IPS-NIHi7 (cell line): ENCODE measurements around the gene AK4.

Source experiments
- DNase-seq: peaks from one replicate; pipeline ENCODE4 v3.0.0; 2012; ENCODE audit warnings: mixed read lengths; ENCODE audit errors: extremely low spot score

AK4 gene

GRCh38 chr1:65176591-65176990 lies 28.6 kb downstream of the AK4 start:
- DNase-seq = no peak

- DNase-seq = peak; percentile 33
Measured at GRCh38 chr1:65177457-65177856, 29.5 kb downstream of the AK4 start.

GRCh38 chr1:65178235-65178634 lies 30.2 kb downstream of the AK4 start:
- DNase-seq = no peak

- DNase-seq = no peak
Measured at GRCh38 chr1:65179148-65179547, 31.1 kb downstream of the AK4 start.

- DNase-seq = no peak
Measured at GRCh38 chr1:65180977-65181376, 33.0 kb downstream of the AK4 start.

DNA sequence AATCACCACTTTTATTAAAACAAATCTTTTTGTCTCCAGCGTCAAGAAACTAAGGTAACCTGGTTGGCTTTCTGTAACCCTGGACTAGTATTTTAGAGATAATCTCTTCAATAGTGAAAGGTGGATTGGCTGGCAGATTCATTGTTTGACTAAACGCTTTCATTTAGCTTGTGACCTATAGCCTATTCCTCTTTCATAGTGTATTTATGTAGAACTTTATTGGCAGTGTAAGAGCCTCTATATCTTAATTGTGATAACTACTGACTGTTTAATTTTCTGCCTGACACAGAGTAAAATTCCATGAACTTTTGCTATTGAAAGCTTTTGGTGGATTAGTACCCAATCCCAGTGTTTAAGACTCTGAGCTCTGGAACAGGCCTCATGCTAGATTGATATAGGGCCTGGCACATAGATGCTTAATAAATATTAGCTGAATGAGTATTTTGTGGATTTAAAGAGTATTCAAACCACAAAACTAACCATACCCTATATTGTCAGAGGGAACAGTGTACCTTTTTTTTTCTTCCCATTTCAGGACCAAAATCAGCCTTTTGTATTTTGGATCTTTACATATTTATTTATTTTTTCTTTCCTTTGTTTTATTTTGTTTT lies 34.8 kb downstream of the AK4 start:
- DNase-seq = no peak

DNA sequence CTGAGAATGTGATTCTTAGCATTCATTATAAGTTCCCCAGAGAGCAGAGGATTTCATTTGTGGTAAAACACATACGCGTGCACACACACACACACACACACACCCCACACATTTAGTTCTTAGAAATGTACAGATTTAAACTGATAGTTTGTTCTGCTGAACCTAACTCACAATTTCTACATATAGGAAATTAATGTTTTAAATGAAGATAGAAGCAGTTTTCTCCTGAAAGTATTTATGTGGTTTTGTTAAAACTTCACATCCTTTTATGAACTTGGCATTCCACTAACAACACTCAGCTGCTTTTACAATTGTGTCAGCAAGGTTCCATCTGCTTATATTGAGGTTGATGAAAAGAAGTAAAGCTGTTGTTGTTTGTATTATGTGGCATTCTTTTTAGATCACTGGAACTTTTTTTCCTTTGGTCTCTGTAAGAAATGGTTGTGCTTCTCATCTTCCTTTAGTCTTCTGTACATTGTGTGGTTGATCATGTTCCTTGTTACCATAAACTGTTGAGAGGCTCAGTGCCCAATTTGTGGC lies 41.6 kb downstream of the AK4 start:
- no peak for DNase-seq

- DNase-seq = no peak
Measured at GRCh38 chr1:65190229-65190628, 42.2 kb downstream of the AK4 start.

DNA sequence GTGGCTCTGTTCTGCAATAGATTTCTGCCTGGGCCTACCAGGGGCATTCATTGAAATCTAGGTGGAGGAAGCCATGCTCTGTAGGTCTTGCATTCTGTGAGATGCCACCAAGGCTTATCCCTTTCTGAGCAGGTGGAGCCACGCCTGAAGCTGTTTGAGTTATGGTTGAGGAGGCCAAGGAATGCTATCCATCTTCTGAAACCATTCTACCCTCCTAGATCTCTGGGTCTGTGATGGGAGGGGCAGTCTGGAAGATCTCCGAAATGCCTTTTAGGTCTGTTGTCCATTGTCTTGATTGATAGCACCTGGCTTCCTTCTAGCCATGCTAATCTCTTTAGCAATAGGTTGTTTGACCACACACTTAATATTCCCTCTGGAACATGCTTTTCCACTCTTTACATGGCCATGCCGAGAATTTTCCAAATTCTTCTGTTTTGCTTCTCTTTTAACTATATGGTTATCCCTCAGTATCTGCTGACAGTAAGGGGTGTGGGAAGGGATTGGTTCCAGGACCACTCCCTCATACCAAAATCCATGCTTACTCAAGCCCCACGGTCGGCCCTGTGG lies 45.2 kb downstream of the AK4 start:
- DNase-seq = no peak

DNA sequence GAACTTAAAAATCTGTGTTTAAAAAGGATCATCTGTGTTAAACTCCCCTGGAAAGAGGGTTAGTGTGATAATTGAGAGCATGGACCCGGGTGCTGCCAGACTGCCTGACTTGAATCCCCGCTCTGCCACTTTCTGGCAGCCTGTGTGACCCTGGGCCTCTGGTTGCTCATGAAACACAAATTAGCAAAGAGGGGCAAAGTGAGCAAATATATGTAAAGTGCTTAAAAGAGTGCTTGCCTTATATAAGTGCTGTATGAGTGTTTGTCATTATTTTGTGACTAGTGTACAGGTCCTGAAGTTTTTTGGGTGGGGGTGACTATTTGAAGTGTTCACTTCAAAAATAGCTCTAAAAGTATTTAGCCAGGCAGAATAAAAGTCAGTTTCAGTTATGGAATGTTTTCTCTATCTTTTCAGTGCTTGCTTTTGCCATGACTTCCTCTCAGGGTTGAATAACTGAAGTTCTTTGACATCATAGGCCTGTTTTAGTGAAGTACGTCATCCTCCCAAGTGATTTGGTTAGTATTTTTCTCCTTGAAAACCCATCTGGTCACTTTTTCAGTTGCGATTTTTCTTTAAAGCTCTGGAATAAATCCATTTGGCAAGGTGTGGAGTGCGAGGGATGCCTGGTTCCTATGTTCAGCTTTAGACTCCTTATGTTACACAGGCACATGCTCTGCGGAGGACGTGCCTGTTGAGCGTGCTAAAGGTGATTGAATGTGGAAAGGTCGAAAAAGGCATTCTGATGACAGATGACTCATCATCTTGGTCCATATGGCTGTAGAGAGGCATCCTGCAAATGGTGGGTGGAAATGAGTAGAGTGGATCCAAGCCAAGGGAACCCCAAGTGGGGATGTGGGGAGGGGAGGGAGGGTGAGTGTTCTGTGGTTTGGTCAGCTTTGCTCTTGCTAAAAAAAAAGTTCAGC lies 47.8 kb downstream of the AK4 start:
- no peak for DNase-seq

- DNase-seq = no peak
Measured at GRCh38 chr1:65196926-65197325, 48.9 kb downstream of the AK4 start.

- no peak for DNase-seq
Measured at GRCh38 chr1:65197636-65198035, 49.6 kb downstream of the AK4 start.

- DNase-seq = no peak
Measured at GRCh38 chr1:65198096-65198495, 50.1 kb downstream of the AK4 start.

GRCh38 chr1:65200411-65200810 lies 52.4 kb downstream of the AK4 start:
- no peak for DNase-seq

- no peak for DNase-seq
Measured at GRCh38 chr1:65206836-65207235, 58.8 kb downstream of the AK4 start.

DNA sequence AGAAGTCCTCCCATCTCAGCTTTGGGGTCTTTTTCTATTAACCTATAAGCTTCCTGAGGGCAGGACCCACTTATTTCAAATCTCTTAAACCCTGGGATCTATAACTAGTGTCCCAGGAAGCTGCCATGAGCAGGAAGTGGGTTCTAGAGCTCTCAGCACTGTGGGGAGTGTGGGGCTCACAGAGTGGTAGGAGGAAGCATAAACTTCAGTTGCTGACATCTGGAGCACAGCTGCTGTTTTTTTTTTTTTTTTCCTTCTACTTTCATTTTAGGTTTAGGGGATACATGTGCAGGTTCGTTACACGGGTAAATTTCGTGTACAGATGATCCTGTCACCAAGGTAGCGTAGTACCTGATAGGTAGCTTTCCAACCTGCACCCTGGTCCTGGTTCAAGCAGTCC lies 59.3 kb downstream of the AK4 start:
- no peak for DNase-seq

DNA sequence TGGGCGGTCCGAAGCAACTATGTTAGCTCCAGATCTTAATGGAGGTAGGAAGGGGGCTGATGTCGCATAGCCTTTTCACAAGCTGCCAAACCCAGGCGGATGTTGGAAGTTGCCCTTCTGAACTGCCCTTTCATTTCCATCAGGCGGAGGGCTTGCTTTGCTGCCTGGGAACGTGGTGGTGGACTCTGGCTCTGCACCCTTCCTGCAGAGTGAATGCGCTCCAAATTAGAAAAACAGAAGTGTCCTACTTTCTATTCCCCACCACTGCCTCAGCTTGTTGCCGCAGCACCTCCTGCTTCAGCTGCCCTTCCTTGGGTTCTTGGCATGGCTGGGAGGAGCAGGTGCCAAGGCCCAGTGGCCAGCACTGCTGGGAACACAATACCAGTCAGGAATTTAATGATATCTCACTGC lies 60.6 kb downstream of the AK4 start:
- peak; percentile 14 for DNase-seq

DNA sequence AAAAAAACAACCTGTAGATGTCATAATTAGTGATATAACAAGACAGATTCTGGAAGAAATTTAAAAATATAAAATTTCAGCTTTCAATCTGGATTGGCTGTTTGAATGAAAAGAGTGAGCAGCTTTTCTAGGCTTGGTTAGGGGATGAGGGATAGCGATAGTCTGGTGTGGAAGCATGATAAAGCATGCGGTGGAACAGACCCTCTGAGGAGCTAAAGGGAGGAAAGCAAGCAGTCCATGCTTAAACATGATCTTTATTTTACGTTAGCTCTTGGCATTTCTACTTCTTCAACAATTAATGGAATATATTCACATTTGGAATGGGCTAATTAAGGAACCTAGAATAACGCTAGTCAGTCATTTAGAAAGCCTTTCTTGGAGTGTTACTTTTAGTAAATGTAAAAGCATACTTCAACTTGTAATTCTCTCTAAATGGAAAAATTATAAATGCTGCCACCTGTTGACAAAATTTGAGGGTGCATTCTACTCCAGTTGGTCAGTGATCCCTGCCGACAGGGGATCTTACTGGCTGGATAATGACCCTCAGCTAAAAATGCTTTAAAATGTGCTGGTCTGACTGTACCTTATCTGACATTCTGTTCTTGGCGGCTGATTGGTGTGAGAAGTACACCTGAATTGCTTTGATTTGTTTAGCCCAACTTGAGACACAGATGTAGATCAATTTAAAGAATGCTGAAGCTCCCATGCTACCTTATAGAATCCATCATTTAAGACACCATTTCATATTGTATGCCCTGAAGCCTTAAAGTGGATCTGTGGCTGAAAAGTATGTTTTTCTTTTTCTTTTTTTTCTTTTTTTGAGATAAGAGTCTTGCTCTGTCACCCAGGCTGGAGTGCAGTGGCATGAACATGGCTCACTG lies 61.2 kb downstream of the AK4 start:
- peak; percentile 62 for DNase-seq

- no peak for DNase-seq
Measured at GRCh38 chr1:65210325-65210724, 62.3 kb downstream of the AK4 start.

GRCh38 chr1:65211331-65211730 lies 63.3 kb downstream of the AK4 start:
- no peak for DNase-seq

GRCh38 chr1:65213271-65214023 lies 65.4 kb downstream of the AK4 start:
- DNase-seq = no peak
